ENCODE measurements around the gene DNAH2. TPM values are rescaled to one million over a fixed set of nuclear protein-coding genes. Genes with fewer than 3 reads are reported as not detected.

Gene DNAH2
- total and polyA plus RNA-seq, 2 of the 8 experiments (the other 6 are each of a cell fraction or from before 2014, with no cell fraction given), result 0.13 to 0.18 TPM

DNA sequence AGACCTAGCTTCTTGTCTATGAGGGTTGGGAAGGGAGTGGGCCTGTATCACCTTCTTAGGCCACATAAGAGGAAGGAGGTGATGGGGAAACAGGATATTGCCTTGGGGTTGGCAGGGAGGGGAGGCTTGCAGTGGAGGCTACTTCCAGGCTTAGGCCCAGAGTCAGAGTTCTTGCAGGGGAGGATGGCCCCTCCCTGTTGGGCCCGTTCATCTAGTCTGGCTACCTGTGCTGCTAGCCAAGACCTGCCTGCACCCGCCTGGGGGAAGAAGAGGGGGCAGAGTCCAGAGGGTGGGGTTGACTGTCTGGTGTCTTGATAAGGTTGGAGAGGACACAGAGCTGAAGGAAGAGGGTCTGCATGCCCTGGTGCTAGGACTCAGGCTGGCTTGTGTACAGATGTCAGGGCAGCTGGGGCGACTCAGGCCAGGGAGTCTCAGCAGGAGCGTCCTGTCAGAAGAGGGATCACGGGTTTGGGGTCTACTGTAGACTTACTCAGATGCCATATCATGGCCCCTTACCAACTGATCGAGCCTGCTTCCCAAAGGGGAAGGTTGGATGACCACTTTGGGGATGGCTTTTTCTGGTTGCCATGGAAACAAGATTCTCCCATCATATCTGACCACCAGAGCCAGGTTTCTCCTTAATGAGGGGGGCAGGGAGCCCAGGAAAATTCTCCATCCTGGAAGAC is 121.8 kb downstream of the DNAH2 start:
- Histone ChIP-seq H2AFZ (ENCODE audit: low read length) (no peak overlapping the region), H3K18ac (ENCODE audit: extremely low read depth, low read length) (peak overlapping the region; percentile 71; the same call in 1 of the 2 replicates), H3K4me1 (replicated peaks in 1 of 4; ENCODE audit: control insufficient read depth in 3 of 4, insufficient read depth in 4 of 4, low read length in 3 of 4) (peaks cover 10 to 31% (median 19%) of the 10 kb centered on the region in 4 experiments), H4K5ac (ENCODE audit: insufficient read length, low read depth, low read length) (no peak overlapping the region), H3K27ac (ENCODE audit: low read depth, low read length) (no peak overlapping the region), H3K23me2 (ENCODE audit: low read depth, low read length) (peaks cover 50% of the 10 kb centered on the region), H4K8ac (ENCODE audit: extremely low read depth, insufficient read depth, low read length) (no peak overlapping the region), H2BK120ac (replicated peaks; ENCODE audit: low read depth, low read length) (no peak overlapping the region), H4K20me1 (replicated peaks in 1 of 2; ENCODE audit: control insufficient read depth in 1 of 2, insufficient read depth in 2 of 2, low read length in 2 of 2) (peaks cover 4 to 34% of the 10 kb centered on the region in 2 experiments), H3K79me1 (ENCODE audit: low read depth, low read length) (no peaks in the 10 kb centered on the region), H2BK20ac (ENCODE audit: low read length) (no peak overlapping the region), H2AK5ac (ENCODE audit: low read depth, low read length) (0 out of 2 replicates have a peak overlapping the region, but pooled peaks have one; percentile 60), H3K4me2 (ENCODE audit: insufficient read depth in 1 of 2, low read depth in 2 of 2, low read length in 2 of 2) (peak overlapping the region in 1 of 2 experiments; percentile 84; a peak in 1 of 4 replicates), H3K23ac (ENCODE audit: insufficient read length) (no peak overlapping the region), H4K91ac (replicated peaks; ENCODE audit: insufficient read length, low read length) (no peak overlapping the region), H2BK5ac (ENCODE audit: low read depth, low read length) (no peak overlapping the region), H2BK15ac (ENCODE audit: low read length) (no peak overlapping the region), H3K4ac (replicated peaks; ENCODE audit: insufficient read length, low read depth, low read length) (no peak overlapping the region), H2BK12ac (ENCODE audit: low read depth, low read length) (peak overlapping the region; percentile 82; the same call in 1 of the 2 replicates), H3K9me3 (ENCODE audit: insufficient read depth in 2 of 2, low read depth in 1 of 2, low read length in 1 of 2) (no peaks in the 10 kb centered on the region), H3K27me3 (replicated peaks in 1 of 4; ENCODE audit: control insufficient read depth in 3 of 4, extremely low read depth in 1 of 4, insufficient read depth in 3 of 4, low read length in 3 of 4) (peaks cover 18 to 50% (median 43%) of the 10 kb centered on the region in 4 experiments), H3K36me3 (ENCODE audit: control insufficient read depth in 2 of 4, insufficient read depth in 4 of 4, low read length in 3 of 4) (no peaks in the 10 kb centered on the region), H3K9ac (replicated peaks in 1 of 4; ENCODE audit: extremely low read depth in 1 of 4, low read depth in 3 of 4, low read length in 3 of 4) (no peak overlapping the region; a peak in 1 of 7 replicates), H3K4me3 (ENCODE audit: extremely low read depth in 1 of 4, insufficient read depth in 2 of 4, low read depth in 3 of 4, low read length in 4 of 4) (no peak overlapping the region; a peak in 1 of 8 replicates), H3K56ac (replicated peaks; ENCODE audit: insufficient read length, low read depth, low read length) (no peak overlapping the region), H3K79me2 (ENCODE audit: control insufficient read depth in 1 of 2, insufficient read depth in 2 of 2, low read length in 2 of 2) (no peaks in the 10 kb centered on the region), H3K14ac (ENCODE audit: insufficient read length) (no peak overlapping the region)
- WGBS, 2 experiments (ENCODE audit: extremely low coverage in 1 of 2, insufficient coverage in 1 of 2, insufficient read length in 1 of 2, insufficient replicate concordance in 2 of 2, low coverage in 1 of 2, low lambda C conversion rate in 2 of 2, missing lambda C conversion rate in 1 of 2), result 78% methylated on average over 6 of the region's 6 CpGs; no CpG with 5 or more reads in 1 of the 2 experiments
- ChIA-PET CTCF (ENCODE audit: partially characterized antibody) (interaction anchor here (0.7 to 5.0 kb wide), 5 partner anchors 12 to 220 kb away, joined by 3 to 25 read pairs (median 4); partner anchors contain the start of genes CYB5D1 and NAA38), POLR2A (ENCODE audit: partially characterized antibody) (interaction anchor here (3.2 to 5.2 kb wide), 2 partner anchors 12 to 17 kb away, joined by 24 to 34 read pairs; partner anchors contain the start of genes NAA38 and TMEM88)
- FAIRE-seq, result no peak
- DNase-seq (ENCODE audit: low read depth in 1 of 2, low spot score in 2 of 2), result no peak
- TF ChIP-seq POLR2AphosphoS5 (IDR thresholded peaks at IDR 0.05; ENCODE audit: low read depth, low read length), result no peak
- no peak for TF ChIP-seq EP300 (IDR thresholded peaks at IDR 0.05; ENCODE audit: borderline replicate concordance in 1 of 2, low read depth in 2 of 2, low read length in 2 of 2)
- no peak for TF ChIP-seq CREB1 (IDR thresholded peaks at IDR 0.05)
- TF ChIP-seq SIRT6 (IDR thresholded peaks at IDR 0.05; ENCODE audit: low read length), result no peak
- TF ChIP-seq HDAC2 (IDR thresholded peaks at IDR 0.05; ENCODE audit: borderline replicate concordance in 1 of 2, low read depth in 2 of 2, low read length in 2 of 2), result no peak
- TF ChIP-seq EZH2 (IDR thresholded peaks at IDR 0.05; ENCODE audit: low read depth, low read length, severe bottlenecking), result no peak
- TF ChIP-seq, protein P1, sequence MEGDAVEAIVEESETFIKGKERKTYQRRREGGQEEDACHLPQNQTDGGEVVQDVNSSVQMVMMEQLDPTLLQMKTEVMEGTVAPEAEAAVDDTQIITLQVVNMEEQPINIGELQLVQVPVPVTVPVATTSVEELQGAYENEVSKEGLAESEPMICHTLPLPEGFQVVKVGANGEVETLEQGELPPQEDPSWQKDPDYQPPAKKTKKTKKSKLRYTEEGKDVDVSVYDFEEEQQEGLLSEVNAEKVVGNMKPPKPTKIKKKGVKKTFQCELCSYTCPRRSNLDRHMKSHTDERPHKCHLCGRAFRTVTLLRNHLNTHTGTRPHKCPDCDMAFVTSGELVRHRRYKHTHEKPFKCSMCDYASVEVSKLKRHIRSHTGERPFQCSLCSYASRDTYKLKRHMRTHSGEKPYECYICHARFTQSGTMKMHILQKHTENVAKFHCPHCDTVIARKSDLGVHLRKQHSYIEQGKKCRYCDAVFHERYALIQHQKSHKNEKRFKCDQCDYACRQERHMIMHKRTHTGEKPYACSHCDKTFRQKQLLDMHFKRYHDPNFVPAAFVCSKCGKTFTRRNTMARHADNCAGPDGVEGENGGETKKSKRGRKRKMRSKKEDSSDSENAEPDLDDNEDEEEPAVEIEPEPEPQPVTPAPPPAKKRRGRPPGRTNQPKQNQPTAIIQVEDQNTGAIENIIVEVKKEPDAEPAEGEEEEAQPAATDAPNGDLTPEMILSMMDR (IDR thresholded peaks at IDR 0.05; ENCODE audit: control extremely low read depth in 1 of 3, insufficient read depth in 1 of 3, low read depth in 1 of 3, low read length in 3 of 3), result no peak
- no peak for TF ChIP-seq JUND (IDR thresholded peaks at IDR 0.05; ENCODE audit: low read length)
- TF ChIP-seq YY1 (IDR thresholded peaks at IDR 0.05; ENCODE audit: low read depth, low read length), result no peak
